A549 (cell line): ENCODE data around the gene UNC79.

Experiments used
- BHLHE40 ChIP-seq: IDR thresholded peaks from 2 replicates; pipeline ENCODE4 v1.6.1; 2012; ENCODE audit warnings: low read depth, low read length, inconsistent platforms
- CHD2 ChIP-seq: fragments of 150-350 bp; IDR thresholded peaks from 2 replicates; pipeline ENCODE4 v1.6.1; 2014; ENCODE audit warnings: low read length; ENCODE audit not compliant: partially characterized antibody
- JUNB ChIP-seq: fragments of >200 bp; sonication (Bioruptor Twin); formaldehyde crosslinking; IDR thresholded peaks from 2 replicates; pipeline ENCODE4 v1.6.1; 2016
- MAFK ChIP-seq: fragments of 450-650 bp; IDR thresholded peaks from 2 replicates; pipeline ENCODE4 v1.6.1; 2014; ENCODE audit not compliant: partially characterized antibody
- MAX ChIP-seq: IDR thresholded peaks from 2 replicates; pipeline ENCODE4 v1.6.1; 2012
- MYC ChIP-seq: IDR thresholded peaks from 2 replicates; pipeline ENCODE4 v1.6.1; 2012; ENCODE audit warnings: mild to moderate bottlenecking, inconsistent platforms, low read length, improper control_type of control experiment, borderline replicate concordance
- POLR2AphosphoS2 ChIP-seq: conservative IDR thresholded peaks from 2 replicates; pipeline ENCODE4 v1.6.1; 2012; ENCODE audit warnings: low read length, improper control_type of control experiment, inconsistent platforms
- RAD21 ChIP-seq, 2 experiments: fragments of >200 bp in 1 of 2; sonication (Bioruptor Twin) in 1 of 2; formaldehyde crosslinking in 1 of 2; IDR thresholded peaks in 1 of 2; conservative IDR thresholded peaks in 1 of 2; 2 replicates in 1 of 2; 3 replicates in 1 of 2; pipeline ENCODE4 v1.6.1; 2012 to 2018; ENCODE audit warnings: inconsistent platforms in 1 of 2
- REST ChIP-seq: fragments of 200-600 bp; sonication (generic); IDR thresholded peaks from 2 replicates; pipeline ENCODE4 v1.6.1; 2016; ENCODE audit warnings: antibody characterized with exemption, mild to moderate bottlenecking, moderate library complexity
- TF ChIP-seq, protein P1 (sequence below): fragments of >200 bp; sonication (Bioruptor Twin); formaldehyde crosslinking; IDR thresholded peaks from 3 replicates; pipeline ENCODE4 v1.5.1; 2016

GRCh38 chr14:93712079-93712837, 281.5 kb downstream of the UNC79 start:
- TF ChIP-seq MAFK: no peak
- TF ChIP-seq POLR2AphosphoS2: no peak
- no peak for TF ChIP-seq MYC
- TF ChIP-seq, protein P1, sequence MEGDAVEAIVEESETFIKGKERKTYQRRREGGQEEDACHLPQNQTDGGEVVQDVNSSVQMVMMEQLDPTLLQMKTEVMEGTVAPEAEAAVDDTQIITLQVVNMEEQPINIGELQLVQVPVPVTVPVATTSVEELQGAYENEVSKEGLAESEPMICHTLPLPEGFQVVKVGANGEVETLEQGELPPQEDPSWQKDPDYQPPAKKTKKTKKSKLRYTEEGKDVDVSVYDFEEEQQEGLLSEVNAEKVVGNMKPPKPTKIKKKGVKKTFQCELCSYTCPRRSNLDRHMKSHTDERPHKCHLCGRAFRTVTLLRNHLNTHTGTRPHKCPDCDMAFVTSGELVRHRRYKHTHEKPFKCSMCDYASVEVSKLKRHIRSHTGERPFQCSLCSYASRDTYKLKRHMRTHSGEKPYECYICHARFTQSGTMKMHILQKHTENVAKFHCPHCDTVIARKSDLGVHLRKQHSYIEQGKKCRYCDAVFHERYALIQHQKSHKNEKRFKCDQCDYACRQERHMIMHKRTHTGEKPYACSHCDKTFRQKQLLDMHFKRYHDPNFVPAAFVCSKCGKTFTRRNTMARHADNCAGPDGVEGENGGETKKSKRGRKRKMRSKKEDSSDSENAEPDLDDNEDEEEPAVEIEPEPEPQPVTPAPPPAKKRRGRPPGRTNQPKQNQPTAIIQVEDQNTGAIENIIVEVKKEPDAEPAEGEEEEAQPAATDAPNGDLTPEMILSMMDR: no peak
- no peak for TF ChIP-seq RAD21 (conservative IDR thresholded peaks at IDR 0.05 in 1 of 2, IDR thresholded peaks at IDR 0.05 in 1 of 2)
- no peak for TF ChIP-seq MAX
- TF ChIP-seq CHD2: no peak
- no peak for TF ChIP-seq REST
- no peak for TF ChIP-seq BHLHE40
- no peak for TF ChIP-seq JUNB
